ENCODE measurements around the gene MRGPRF. TPM values are rescaled to one million over a fixed set of nuclear protein-coding genes. Genes with fewer than 3 reads are reported as not detected.

Gene MRGPRF
- total RNA-seq, 2 donors from 2014 or later, result 20.0 to 53.3 TPM

- no peak for DNase-seq (ENCODE audit: low spot score)
- H3K27ac ChIP-seq, result no peak overlapping the region
- H3K9me3 ChIP-seq, result no peaks in the 10 kb centered on the region
- no peaks in the 10 kb centered on the region for H3K36me3 ChIP-seq
- no peaks in the 10 kb centered on the region for H3K27me3 ChIP-seq (replicated peaks; ENCODE audit: insufficient read depth)
- 57% methylated on average over 2 of the region's 2 CpGs for WGBS
- H3K4me3 ChIP-seq, result no peak overlapping the region
- H3K4me1 ChIP-seq (replicated peaks), result no peaks in the 10 kb centered on the region
- TF ChIP-seq POLR2AphosphoS5 (IDR thresholded peaks at IDR 0.05) (no peak), POLR2A (IDR thresholded peaks at IDR 0.05) (no peak), CTCF (IDR thresholded peaks at IDR 0.05) (no peak)
- intact Hi-C loops (cut with DNase I), result no loop called here
Measured at GRCh38 chr11:69041516-69041915, 28.5 kb upstream of the MRGPRF start.

GRCh38 chr11:69040581-69041260, 27.7 kb upstream of the MRGPRF start:
- H3K27ac ChIP-seq, result no peak overlapping the region
- no peaks in the 10 kb centered on the region for H3K27me3 ChIP-seq (replicated peaks; ENCODE audit: insufficient read depth)
- WGBS, result 82% methylated on average over 4 of the region's 4 CpGs
- no peak for TF ChIP-seq CTCF (IDR thresholded peaks at IDR 0.05)
- no peak for TF ChIP-seq POLR2A (IDR thresholded peaks at IDR 0.05)
- TF ChIP-seq POLR2AphosphoS5 (IDR thresholded peaks at IDR 0.05), result no peak
- no peak for DNase-seq (ENCODE audit: low spot score)
- no peaks in the 10 kb centered on the region for H3K36me3 ChIP-seq
- no peaks in the 10 kb centered on the region for H3K4me1 ChIP-seq (replicated peaks)
- H3K9me3 ChIP-seq, result no peaks in the 10 kb centered on the region
- no peak overlapping the region for H3K4me3 ChIP-seq
- intact Hi-C loops (cut with DNase I), result no loop called here

- intact Hi-C loops (cut with DNase I), result no loop called here
- no peaks in the 10 kb centered on the region for H3K36me3 ChIP-seq
- DNase-seq (ENCODE audit: low spot score), result no peak
- 81% methylated on average over 6 of the region's 6 CpGs for WGBS
- TF ChIP-seq POLR2AphosphoS5 (IDR thresholded peaks at IDR 0.05) (no peak), POLR2A (IDR thresholded peaks at IDR 0.05) (no peak), CTCF (IDR thresholded peaks at IDR 0.05) (no peak)
- H3K27ac ChIP-seq, result no peak overlapping the region
- H3K27me3 ChIP-seq (replicated peaks; ENCODE audit: insufficient read depth), result no peaks in the 10 kb centered on the region
- H3K4me1 ChIP-seq (replicated peaks), result no peaks in the 10 kb centered on the region
- H3K4me3 ChIP-seq, result no peak overlapping the region
- H3K9me3 ChIP-seq, result no peaks in the 10 kb centered on the region
Measured at GRCh38 chr11:69040051-69040450, 27.0 kb upstream of the MRGPRF start.

GRCh38 chr11:69039501-69039900, 26.5 kb upstream of the MRGPRF start:
- no peaks in the 10 kb centered on the region for H3K9me3 ChIP-seq
- TF ChIP-seq POLR2AphosphoS5 (IDR thresholded peaks at IDR 0.05) (no peak), POLR2A (IDR thresholded peaks at IDR 0.05) (no peak), CTCF (IDR thresholded peaks at IDR 0.05) (no peak)
- WGBS, result 78% methylated on average over 1 of the region's 1 CpG
- intact Hi-C loops (cut with DNase I), result no loop called here
- H3K27ac ChIP-seq, result no peak overlapping the region
- DNase-seq (ENCODE audit: low spot score), result no peak
- no peaks in the 10 kb centered on the region for H3K36me3 ChIP-seq
- no peaks in the 10 kb centered on the region for H3K4me1 ChIP-seq (replicated peaks)
- no peaks in the 10 kb centered on the region for H3K27me3 ChIP-seq (replicated peaks; ENCODE audit: insufficient read depth)
- no peak overlapping the region for H3K4me3 ChIP-seq

- no peak overlapping the region for H3K27ac ChIP-seq
- no peaks in the 10 kb centered on the region for H3K36me3 ChIP-seq
- H3K4me3 ChIP-seq, result no peak overlapping the region
- intact Hi-C loops (cut with DNase I), result no loop called here
- TF ChIP-seq POLR2A (IDR thresholded peaks at IDR 0.05) (no peak), POLR2AphosphoS5 (IDR thresholded peaks at IDR 0.05) (no peak), CTCF (IDR thresholded peaks at IDR 0.05) (no peak)
- no peaks in the 10 kb centered on the region for H3K27me3 ChIP-seq (replicated peaks; ENCODE audit: insufficient read depth)
- WGBS, result 77% methylated on average over 8 of the region's 8 CpGs
- no peak for DNase-seq (ENCODE audit: low spot score)
- no peaks in the 10 kb centered on the region for H3K9me3 ChIP-seq
- H3K4me1 ChIP-seq (replicated peaks), result no peaks in the 10 kb centered on the region
Measured at GRCh38 chr11:69037544-69037943, 24.5 kb upstream of the MRGPRF start.
